HL-60 (cell line): ENCODE data around the gene TXN.

Experiments
- DNase-seq, 2 experiments: peaks; one replicate each; pipeline ENCODE4 v3.0.0-alpha.2; 2010 to 2020; ENCODE audit warnings: low read depth in 1 of 2, low spot score in 1 of 2
- H3K27ac ChIP-seq: fragments of 250-450 bp; sonication (Bioruptor Pico); replicated peaks from 2 replicates; pipeline ENCODE4 v1.5.1; 2020; ENCODE audit warnings: mild to moderate bottlenecking, moderate library complexity
- H3K27me3 ChIP-seq: fragments of 250-450 bp; sonication (Bioruptor Pico); 2 replicates; pipeline ENCODE4 v1.5.1; 2021; ENCODE audit warnings: mild to moderate bottlenecking, moderate library complexity; ENCODE audit not compliant: insufficient read depth, poor library complexity, severe bottlenecking
- H3K4me3 ChIP-seq: replicated peaks from 2 replicates; pipeline ENCODE4 v1.5.1; 2011; ENCODE audit warnings: mild to moderate bottlenecking, control low read depth, low read length; ENCODE audit not compliant: insufficient read depth
- GABPA ChIP-seq: IDR thresholded peaks from 2 replicates; pipeline ENCODE4 v1.6.1; 2012; ENCODE audit warnings: low read depth
- POLR2AphosphoS5 ChIP-seq: IDR thresholded peaks from 2 replicates; pipeline ENCODE4 v1.6.1; 2012; ENCODE audit warnings: low read depth
- SPI1 ChIP-seq: IDR thresholded peaks from 2 replicates; pipeline ENCODE4 v1.6.1; 2012; ENCODE audit warnings: low read depth, mild to moderate bottlenecking, borderline replicate concordance
- TF ChIP-seq, protein P1 (sequence below): IDR thresholded peaks from one replicate; pipeline ENCODE4 v1.5.1; 2011; ENCODE audit warnings: low read length, control low read depth, inconsistent platforms; ENCODE audit not compliant: insufficient read depth
- TF ChIP-seq, protein P2 (sequence below): IDR thresholded peaks from 2 replicates; pipeline ENCODE4 v1.6.1; 2012; ENCODE audit warnings: low read depth; ENCODE audit not compliant: insufficient replicate concordance

Gene TXN

DNA sequence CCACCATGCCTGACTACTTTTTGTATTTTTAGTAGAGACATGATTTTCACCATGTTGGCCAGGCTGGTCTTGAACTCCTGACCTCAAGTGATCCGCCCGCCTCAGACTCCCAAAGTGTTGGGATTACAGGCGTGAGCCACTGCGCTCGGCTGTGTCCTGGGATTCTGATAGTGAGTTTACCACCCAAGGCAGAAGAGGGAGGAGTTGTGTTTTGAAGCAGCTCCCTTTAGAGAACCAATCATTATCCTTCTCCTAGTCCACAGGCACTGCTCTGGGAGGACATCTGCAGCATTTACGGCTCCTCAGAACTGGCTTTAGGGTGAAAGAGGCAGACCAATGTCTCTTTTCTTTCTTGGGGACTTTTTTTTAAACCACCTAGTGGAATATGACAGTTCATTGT is 54.1 kb downstream of the TXN start:
- no peak for TF ChIP-seq POLR2AphosphoS5
- no peak for TF ChIP-seq GABPA
- no peak for TF ChIP-seq SPI1
- TF ChIP-seq, protein P1, sequence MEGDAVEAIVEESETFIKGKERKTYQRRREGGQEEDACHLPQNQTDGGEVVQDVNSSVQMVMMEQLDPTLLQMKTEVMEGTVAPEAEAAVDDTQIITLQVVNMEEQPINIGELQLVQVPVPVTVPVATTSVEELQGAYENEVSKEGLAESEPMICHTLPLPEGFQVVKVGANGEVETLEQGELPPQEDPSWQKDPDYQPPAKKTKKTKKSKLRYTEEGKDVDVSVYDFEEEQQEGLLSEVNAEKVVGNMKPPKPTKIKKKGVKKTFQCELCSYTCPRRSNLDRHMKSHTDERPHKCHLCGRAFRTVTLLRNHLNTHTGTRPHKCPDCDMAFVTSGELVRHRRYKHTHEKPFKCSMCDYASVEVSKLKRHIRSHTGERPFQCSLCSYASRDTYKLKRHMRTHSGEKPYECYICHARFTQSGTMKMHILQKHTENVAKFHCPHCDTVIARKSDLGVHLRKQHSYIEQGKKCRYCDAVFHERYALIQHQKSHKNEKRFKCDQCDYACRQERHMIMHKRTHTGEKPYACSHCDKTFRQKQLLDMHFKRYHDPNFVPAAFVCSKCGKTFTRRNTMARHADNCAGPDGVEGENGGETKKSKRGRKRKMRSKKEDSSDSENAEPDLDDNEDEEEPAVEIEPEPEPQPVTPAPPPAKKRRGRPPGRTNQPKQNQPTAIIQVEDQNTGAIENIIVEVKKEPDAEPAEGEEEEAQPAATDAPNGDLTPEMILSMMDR = no peak
- TF ChIP-seq, protein P2, sequence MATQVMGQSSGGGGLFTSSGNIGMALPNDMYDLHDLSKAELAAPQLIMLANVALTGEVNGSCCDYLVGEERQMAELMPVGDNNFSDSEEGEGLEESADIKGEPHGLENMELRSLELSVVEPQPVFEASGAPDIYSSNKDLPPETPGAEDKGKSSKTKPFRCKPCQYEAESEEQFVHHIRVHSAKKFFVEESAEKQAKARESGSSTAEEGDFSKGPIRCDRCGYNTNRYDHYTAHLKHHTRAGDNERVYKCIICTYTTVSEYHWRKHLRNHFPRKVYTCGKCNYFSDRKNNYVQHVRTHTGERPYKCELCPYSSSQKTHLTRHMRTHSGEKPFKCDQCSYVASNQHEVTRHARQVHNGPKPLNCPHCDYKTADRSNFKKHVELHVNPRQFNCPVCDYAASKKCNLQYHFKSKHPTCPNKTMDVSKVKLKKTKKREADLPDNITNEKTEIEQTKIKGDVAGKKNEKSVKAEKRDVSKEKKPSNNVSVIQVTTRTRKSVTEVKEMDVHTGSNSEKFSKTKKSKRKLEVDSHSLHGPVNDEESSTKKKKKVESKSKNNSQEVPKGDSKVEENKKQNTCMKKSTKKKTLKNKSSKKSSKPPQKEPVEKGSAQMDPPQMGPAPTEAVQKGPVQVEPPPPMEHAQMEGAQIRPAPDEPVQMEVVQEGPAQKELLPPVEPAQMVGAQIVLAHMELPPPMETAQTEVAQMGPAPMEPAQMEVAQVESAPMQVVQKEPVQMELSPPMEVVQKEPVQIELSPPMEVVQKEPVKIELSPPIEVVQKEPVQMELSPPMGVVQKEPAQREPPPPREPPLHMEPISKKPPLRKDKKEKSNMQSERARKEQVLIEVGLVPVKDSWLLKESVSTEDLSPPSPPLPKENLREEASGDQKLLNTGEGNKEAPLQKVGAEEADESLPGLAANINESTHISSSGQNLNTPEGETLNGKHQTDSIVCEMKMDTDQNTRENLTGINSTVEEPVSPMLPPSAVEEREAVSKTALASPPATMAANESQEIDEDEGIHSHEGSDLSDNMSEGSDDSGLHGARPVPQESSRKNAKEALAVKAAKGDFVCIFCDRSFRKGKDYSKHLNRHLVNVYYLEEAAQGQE = no peak
- no peak for DNase-seq
- Histone ChIP-seq H3K4me3 (no peak overlapping the region), H3K27ac (no peak overlapping the region), H3K27me3 (no peaks in the 10 kb centered on the region)

DNA sequence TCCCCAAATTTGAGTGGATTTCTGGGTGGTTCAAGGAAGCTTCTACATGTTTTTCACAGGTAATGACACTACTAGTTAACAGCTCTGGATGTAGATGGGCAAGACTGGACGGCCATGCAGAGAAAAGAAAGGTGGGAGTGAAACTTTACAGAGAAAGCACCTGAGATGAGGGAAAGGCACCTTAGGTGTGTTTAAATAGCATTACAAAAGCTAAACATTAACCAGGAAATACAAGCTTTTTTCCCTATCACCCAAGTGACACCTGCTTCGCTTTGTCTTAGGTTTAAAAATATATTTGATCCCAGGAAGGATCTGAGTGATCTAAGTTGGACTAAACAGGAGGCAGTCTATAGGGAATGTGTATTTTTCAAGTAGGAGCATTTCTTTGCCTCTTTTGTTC is 56.7 kb downstream of the TXN start:
- no peaks in the 10 kb centered on the region for H3K27me3 ChIP-seq
- no peak overlapping the region for H3K4me3 ChIP-seq

DNA sequence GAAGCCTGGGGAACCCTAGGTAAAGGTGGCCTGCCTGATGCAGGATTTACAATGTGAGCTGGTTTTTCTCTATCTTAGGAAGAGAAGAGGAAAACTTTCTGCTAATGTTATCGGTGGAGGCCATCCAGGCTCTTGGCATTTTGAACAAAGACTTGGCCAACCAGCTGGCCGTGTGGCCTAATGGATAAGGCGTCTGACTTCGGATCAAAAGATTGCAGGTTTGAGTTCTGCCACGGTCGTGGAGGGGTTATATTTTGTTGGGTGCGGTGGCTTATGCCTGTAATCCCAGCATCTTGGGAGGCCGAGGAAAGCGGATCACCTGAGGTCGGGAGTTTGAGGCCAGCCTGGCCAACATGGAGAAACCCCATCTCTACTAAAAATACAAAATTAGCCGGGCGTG is 58.0 kb downstream of the TXN start:
- TF ChIP-seq, protein P1 = no peak
- TF ChIP-seq GABPA = no peak
- no peak for TF ChIP-seq SPI1
- TF ChIP-seq, protein P2 = no peak
- no peak for TF ChIP-seq POLR2AphosphoS5
- no peak overlapping the region for H3K27ac ChIP-seq
- no peak for DNase-seq
- H3K4me3 ChIP-seq = no peak overlapping the region
- H3K27me3 ChIP-seq = no peaks in the 10 kb centered on the region

More for the DNA sequence above, 56.7 kb downstream of the TXN start:
- no peak for DNase-seq
- no peak overlapping the region for H3K27ac ChIP-seq
- TF ChIP-seq POLR2AphosphoS5 = no peak
- TF ChIP-seq GABPA = no peak
- TF ChIP-seq SPI1 = no peak
- TF ChIP-seq, protein P1 = no peak
